HEK293T (cell line): ENCODE results near the gene RCOR2.

Source experiments
- ARNT ChIP-seq: fragments of 450-650 bp; IDR thresholded peaks from 2 replicates; pipeline ENCODE4 v1.6.1; 2017; ENCODE audit warnings: mild to moderate bottlenecking
- BHLHE40 ChIP-seq: fragments of 450-650 bp; IDR thresholded peaks from 2 replicates; pipeline ENCODE4 v1.6.1; 2016; ENCODE audit warnings: mild to moderate bottlenecking, moderate library complexity, borderline replicate concordance
- ELF4 ChIP-seq: fragments of 450-650 bp; IDR thresholded peaks from 2 replicates; pipeline ENCODE4 v1.6.1; 2017; ENCODE audit warnings: antibody characterized with exemption
- FOXA1 ChIP-seq: fragments of 450-650 bp; IDR thresholded peaks from 2 replicates; pipeline ENCODE4 v1.6.1; 2016; ENCODE audit warnings: mild to moderate bottlenecking
- FOXK2 ChIP-seq: fragments of 450-650 bp; IDR thresholded peaks from 2 replicates; pipeline ENCODE4 v1.6.1; 2016; ENCODE audit warnings: mild to moderate bottlenecking
- HDGF ChIP-seq: fragments of 450-650 bp; IDR thresholded peaks from 2 replicates; pipeline ENCODE4 v1.6.1; 2017; ENCODE audit warnings: antibody characterized with exemption, borderline replicate concordance
- NFRKB ChIP-seq: fragments of 450-650 bp; IDR thresholded peaks from 2 replicates; pipeline ENCODE4 v1.6.1; 2016; ENCODE audit warnings: mild to moderate bottlenecking, moderate library complexity
- SP1 ChIP-seq: fragments of 450-650 bp; IDR thresholded peaks from 2 replicates; pipeline ENCODE4 v1.6.1; 2017
- SUZ12 ChIP-seq: fragments of 450-650 bp; IDR thresholded peaks from 2 replicates; pipeline ENCODE4 v1.6.1; 2016; ENCODE audit warnings: mild to moderate bottlenecking

GRCh38 chr11:63931876-63932275 lies 14.9 kb upstream of the RCOR2 start:
- TF ChIP-seq BHLHE40: no peak
- TF ChIP-seq SP1: no peak
- no peak for TF ChIP-seq SUZ12
- TF ChIP-seq NFRKB: no peak
- TF ChIP-seq FOXA1: no peak
- TF ChIP-seq ARNT: no peak
- TF ChIP-seq ELF4: no peak
- no peak for TF ChIP-seq HDGF
- no peak for TF ChIP-seq FOXK2
